Esophagus (tissue), 2 donors: Measurements from ENCODE around the gene ING1. TPM values are rescaled to one million over a fixed set of nuclear protein-coding genes. Genes with fewer than 3 reads are reported as not detected.
A peak's percentile ranks its signal among the peaks of the same experiment; 100 is the strongest.

Experiments used
- H3K27ac ChIP-seq, 2 donors: one replicate each; pipeline ENCODE4 v1.5.1; 2013; ENCODE audit warnings: low read depth in 2 of 2, mild to moderate bottlenecking in 2 of 2, inconsistent platforms in 1 of 2, low read length in 1 of 2, moderate library complexity in 1 of 2
- H3K27me3 ChIP-seq, 2 donors: one replicate each; pipeline ENCODE4 v1.6.1; 2013; ENCODE audit warnings: low read length in 2 of 2, control low read depth in 1 of 2, mild to moderate bottlenecking in 1 of 2; ENCODE audit not compliant: insufficient read depth in 2 of 2, control insufficient read depth in 1 of 2
- H3K36me3 ChIP-seq, 2 donors: one replicate each; pipeline ENCODE4 v1.6.1; 2013; ENCODE audit warnings: low read length in 1 of 2; ENCODE audit not compliant: control insufficient read depth in 2 of 2, insufficient read depth in 2 of 2
- H3K4me1 ChIP-seq, 2 donors: one replicate each; pipeline ENCODE4 v1.6.1; 2013; ENCODE audit warnings: low read length in 1 of 2; ENCODE audit not compliant: control insufficient read depth in 2 of 2, insufficient read depth in 2 of 2
- H3K4me3 ChIP-seq, 2 donors: one replicate each; pipeline ENCODE4 v1.5.1; 2013; ENCODE audit warnings: low read length in 2 of 2, mild to moderate bottlenecking in 2 of 2, low read depth in 1 of 2, moderate library complexity in 1 of 2
- H3K9me3 ChIP-seq, 2 donors: one replicate each; pipeline ENCODE4 v1.6.1; 2013; ENCODE audit warnings: mild to moderate bottlenecking in 2 of 2, low read depth in 1 of 2, low read length in 1 of 2, moderate library complexity in 1 of 2; ENCODE audit not compliant: control insufficient read depth in 2 of 2, insufficient read depth in 1 of 2
- WGBS, 2 donors: extraction: QIAGEN DNeasy Blood & Tissue Kit; methylation state at CpG; one replicate each; pipeline ENCODE4 v1.1.7; 2013; 5-methylcytosine and 5-hydroxymethylcytosine counted together
- polyA plus RNA-seq, 2 donors: library from polyadenylated mRNA; stranded (reverse); fragments of 200-250 nt; gene quantifications; one replicate each; pipeline ENCODE4 v1.2.3, GENCODE V29; 2013
- donor health status: healthy with polysubstance abuse.
- donor health status: Bipolar disorder and iron deficiency.

ING1 gene
- polyA plus RNA-seq, 2 donors, result 5.1 to 8.3 TPM

DNA sequence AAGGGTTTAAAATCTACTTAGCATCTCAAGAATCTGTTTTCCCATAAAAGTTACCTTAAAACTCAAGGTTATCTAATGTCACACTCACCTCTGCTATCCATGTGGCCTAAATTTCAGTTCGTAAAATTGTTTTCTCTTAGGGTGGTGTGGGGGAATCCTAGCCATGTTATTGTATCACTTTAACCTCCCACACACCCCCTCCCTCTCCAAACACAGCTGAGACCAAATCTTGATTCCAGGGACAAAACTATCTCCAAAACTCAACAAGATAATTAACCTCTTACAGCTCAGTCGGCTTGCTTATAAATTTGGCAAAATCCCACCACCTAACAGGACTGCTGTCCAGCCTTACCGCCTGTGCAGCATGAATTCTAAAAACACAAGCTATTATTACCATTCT is 11.4 kb upstream of the ING1 start:
- H3K4me3 ChIP-seq, result no peak overlapping the region
- peaks cover 5 to 8% of the 10 kb centered on the region in 2 donors for H3K4me1 ChIP-seq
- no peak overlapping the region for H3K27ac ChIP-seq
- H3K9me3 ChIP-seq, result no peaks in the 10 kb centered on the region
- no peaks in the 10 kb centered on the region for H3K27me3 ChIP-seq
- peaks cover 12 to 27% of the 10 kb centered on the region in 2 donors for H3K36me3 ChIP-seq
- 47 to 54% methylated on average over 3 of the region's 3 CpGs for WGBS, 2 donors

DNA sequence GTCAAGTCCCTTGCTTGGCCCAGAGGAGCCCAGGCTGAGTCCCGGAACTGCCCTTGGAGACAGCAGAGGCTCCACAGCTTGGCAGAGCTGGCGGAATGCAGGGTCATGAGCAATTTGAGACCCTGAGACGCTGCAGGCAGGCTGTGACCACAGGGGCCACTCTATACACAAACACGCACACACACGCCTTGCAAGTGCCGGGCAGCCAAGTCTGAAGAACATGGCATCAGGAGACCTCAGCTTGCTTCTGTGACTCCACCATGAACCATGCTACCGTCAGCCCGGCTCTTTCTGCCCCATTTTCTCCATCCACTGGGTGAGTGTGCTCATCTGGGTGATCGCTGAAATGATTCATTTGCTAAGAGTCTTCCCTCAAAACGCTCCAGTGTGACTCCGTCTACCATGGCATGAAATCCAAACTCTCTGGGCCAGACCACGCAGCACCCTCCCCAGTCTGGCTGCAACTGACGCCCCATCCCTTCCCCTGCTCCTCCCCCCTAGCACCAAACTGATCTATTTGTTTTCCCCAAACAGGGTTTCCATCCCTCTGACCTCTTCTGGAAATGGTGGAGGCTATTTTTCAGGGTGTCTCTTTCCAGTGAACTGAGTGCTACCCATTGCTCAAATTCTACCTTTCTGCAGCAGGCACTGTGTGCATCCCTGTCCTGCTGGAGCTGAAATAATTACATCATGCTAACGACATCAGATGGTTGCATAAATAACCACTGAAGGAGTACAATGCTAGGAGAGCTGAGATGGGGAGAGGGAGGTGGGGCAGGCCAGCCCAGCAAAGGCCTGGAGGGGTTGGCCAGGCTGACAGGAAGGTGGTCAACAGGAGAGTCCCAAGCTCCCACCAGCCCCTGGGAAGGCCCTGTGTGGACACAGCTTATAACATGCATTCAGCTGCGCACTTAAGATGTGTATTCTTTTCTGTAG is 10.6 kb upstream of the ING1 start:
- H3K9me3 ChIP-seq, result no peaks in the 10 kb centered on the region
- no peaks in the 10 kb centered on the region for H3K27me3 ChIP-seq
- no peak overlapping the region for H3K4me3 ChIP-seq
- H3K27ac ChIP-seq, result no peak overlapping the region
- H3K36me3 ChIP-seq, result peaks cover 12 to 27% of the 10 kb centered on the region in 2 donors
- 81 to 83% methylated on average over 15 of the region's 15 CpGs for WGBS, 2 donors
- peaks cover 5 to 8% of the 10 kb centered on the region in 2 donors for H3K4me1 ChIP-seq

DNA sequence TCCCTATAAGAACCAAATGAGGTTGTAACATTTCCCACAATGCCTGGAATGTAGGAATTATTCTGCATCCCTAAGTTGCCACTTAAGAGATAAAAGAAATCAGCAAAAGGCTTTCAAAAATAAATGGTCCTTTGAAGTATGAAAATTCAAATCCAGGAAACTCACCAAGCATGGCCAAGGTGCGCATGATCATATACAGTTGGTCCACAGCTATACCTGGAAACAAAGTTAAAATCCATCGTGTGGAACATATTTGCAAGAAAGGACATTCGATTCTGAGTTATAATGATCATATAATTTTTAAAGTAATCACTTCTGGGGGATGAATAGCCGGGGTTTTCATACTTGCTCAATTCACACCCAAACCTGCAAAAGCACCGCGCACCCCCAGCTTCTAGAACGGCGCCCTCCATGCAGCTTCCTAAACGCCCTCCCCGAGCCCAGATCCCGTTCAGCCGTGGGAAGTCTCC is 8.1 kb upstream of the ING1 start:
- no peaks in the 10 kb centered on the region for H3K9me3 ChIP-seq
- 2 to 4% methylated on average over 12 of the region's 12 CpGs for WGBS, 2 donors
- peaks cover 5 to 8% of the 10 kb centered on the region in 2 donors for H3K4me1 ChIP-seq
- H3K27ac ChIP-seq, result peak overlapping the region; percentile 86 to 87
- H3K36me3 ChIP-seq, result peaks cover 6 to 12% of the 10 kb centered on the region in 2 donors
- H3K4me3 ChIP-seq, result peak overlapping the region; percentile 73 to 84
- no peaks in the 10 kb centered on the region for H3K27me3 ChIP-seq

DNA sequence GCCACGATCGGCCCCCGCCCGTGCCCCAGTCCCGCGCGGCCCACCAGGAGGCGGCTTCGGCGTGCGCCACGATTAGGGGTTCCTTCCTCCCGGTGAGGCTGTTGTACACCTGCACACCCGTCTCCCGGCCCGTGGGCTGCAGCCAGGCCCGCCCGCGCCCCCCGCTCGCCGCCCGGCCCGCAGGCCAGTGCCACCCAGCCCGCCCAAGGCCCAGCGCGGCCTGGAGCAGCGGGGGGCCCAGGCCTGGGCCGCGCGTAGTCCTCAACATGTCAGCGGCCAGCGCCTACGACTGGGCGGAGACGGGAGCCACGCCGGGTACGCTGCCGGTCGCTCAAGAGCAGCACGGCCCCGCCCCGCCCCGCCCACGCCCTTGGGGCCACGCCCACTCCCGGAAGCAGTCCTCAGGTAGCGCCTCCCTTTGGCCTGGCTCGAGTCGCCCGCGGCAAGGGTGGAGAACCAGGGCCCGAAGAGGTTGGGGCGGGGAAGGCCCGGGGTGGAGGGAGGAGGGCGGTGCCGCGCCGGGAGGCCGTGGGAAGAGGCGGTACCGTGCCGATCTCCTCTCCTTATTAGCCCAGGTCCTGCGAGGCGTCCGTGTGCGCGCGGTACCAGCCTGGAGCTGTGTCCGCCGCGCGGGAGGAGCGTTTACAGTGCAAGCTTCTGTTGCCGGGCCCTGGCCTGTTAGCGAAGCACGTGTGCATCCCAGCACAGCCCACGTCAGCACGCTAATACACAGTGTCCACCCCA is 7.5 kb upstream of the ING1 start, which contains the start of gene CARS2:
TSS of gene CARS2 (minus strand) at position 291 of the 744 bp plus-strand sequence. CDS start at position 268, 23 bp downstream.
- peaks cover 5 to 8% of the 10 kb centered on the region in 2 donors for H3K4me1 ChIP-seq
- 0% methylated on average over 50 to 80 of the region's 80 CpGs for WGBS, 2 donors

DNA sequence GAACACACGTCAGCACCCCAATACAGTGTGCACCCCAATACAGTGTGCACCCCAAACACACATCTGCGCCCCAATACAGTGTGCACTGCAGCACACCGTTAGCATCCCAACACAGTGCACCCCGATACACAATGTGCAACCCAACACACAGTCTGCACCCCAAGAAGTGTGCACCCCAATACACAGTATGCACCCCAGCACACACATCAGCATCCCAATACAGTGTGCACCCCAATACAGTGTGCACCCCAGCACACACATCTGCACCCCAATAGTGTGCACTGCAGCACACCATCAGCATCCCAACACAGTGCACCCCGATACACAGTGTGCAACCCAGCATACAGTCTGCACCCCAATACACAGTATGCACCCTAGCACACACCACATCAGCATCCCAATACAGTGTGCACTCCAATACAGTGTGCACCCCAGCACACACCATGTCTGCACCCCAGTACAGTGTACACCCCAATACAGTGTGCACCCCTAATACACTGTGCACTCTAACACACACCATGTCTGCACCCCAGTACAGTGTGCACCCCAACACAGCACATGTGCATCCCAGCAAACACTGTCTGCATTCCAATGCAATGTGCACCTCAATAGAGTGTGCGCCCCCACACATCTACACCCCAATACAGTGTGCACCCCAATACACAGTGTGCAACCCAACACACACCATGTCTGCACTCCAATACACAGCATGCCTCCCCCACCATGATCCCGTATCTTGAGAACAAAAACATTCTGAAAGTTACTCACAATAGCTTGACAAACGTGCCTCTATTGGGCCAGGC is 6.7 kb upstream of the ING1 start:
- peaks cover 5 to 8% of the 10 kb centered on the region in 2 donors for H3K4me1 ChIP-seq
- H3K4me3 ChIP-seq, result peak overlapping the region; percentile 48 to 84
- H3K36me3 ChIP-seq, result peaks cover 2 to 6% of the 10 kb centered on the region in 2 donors
- H3K27ac ChIP-seq, result peak overlapping the region; percentile 14 to 87
- H3K9me3 ChIP-seq, result no peaks in the 10 kb centered on the region
- H3K27me3 ChIP-seq, result no peaks in the 10 kb centered on the region
- WGBS, 2 donors, result 54% methylated on average over 8 of the region's 8 CpGs

More for the DNA sequence above, 7.5 kb upstream of the ING1 start, which contains the start of gene CARS2:
- no peaks in the 10 kb centered on the region for H3K9me3 ChIP-seq
- peak within 1 kb of the TSS; percentile 73 to 84 for H3K4me3 ChIP-seq
- H3K27ac ChIP-seq, result peak within 1 kb of the TSS; percentile 86 to 87
- H3K27me3 ChIP-seq, result no peaks in the 10 kb centered on the region
- H3K36me3 ChIP-seq, result peaks cover 4 to 8% of the 10 kb centered on the region in 2 donors

DNA sequence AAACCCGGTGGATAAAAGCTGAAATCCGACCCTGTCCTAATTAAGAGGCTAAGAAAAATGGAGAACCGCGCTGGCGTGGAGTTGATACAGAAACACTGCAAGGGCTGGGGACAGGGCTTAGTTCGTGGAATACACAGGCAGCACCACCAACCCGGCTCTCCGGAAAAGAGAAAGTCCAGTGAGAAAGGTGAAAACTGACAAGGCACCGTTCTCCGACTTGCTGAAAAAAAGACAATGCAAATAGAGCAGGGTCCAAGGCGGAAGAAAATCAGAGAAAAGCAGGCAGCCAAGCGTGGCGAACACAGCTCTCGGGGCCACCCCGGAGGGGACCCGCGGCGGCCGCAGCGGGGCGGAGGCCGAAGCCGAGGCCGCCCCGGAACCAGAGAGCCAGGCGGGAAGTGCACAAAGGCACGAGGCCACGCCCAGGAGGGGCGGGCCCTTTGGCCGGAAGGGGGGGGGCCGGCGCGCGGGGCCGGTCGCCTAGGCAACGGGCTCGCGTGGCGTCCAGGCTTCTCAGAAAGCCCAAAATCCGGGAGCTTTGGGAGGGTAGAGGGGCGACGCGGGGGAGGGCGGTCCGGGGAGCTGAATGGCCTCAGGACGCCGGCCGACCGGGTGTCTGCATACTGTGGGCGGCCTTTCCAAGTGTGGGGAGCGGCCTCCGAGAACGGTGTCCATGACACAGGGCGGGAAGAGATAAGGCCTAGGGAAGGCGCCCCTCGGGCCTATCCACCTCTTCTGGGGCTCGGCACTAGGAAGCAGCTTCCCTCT is 1.2 kb upstream of the ING1 start:
- Histone ChIP-seq H3K27ac (peak overlapping the region; percentile 100), H3K27me3 (no peaks in the 10 kb centered on the region), H3K36me3 (no peaks in the 10 kb centered on the region), H3K4me3 (peak overlapping the region; percentile 70 to 85), H3K4me1 (no peaks in the 10 kb centered on the region), H3K9me3 (no peaks in the 10 kb centered on the region)
- 0 to 1% methylated on average over 50 to 58 of the region's 58 CpGs for WGBS, 2 donors

GRCh38 chr13:110712849-110713641 is 455 bp upstream of the ING1 start:
- 0 to 1% methylated on average over 67 to 68 of the region's 68 CpGs for WGBS, 2 donors
- H3K27ac ChIP-seq, result peak overlapping the region; percentile 100
- no peaks in the 10 kb centered on the region for H3K36me3 ChIP-seq
- no peaks in the 10 kb centered on the region for H3K4me1 ChIP-seq
- H3K4me3 ChIP-seq, result peak overlapping the region; percentile 92 to 94
- no peaks in the 10 kb centered on the region for H3K27me3 ChIP-seq
- no peaks in the 10 kb centered on the region for H3K9me3 ChIP-seq
